Suprapubic skin (tissue), 4 donors: ENCODE data around the gene AMT. TPM values are rescaled to one million over a fixed set of nuclear protein-coding genes. Genes with fewer than 3 reads are reported as not detected.
A peak's percentile ranks its signal among the peaks of the same experiment; 100 is the strongest.

ENCODE experiments used
- DNase-seq, 2 donors: peaks; one replicate each; pipeline ENCODE4 v3.0.0-alpha.2; 2019; ENCODE audit warnings: low spot score in 2 of 2
- H3K27ac ChIP-seq: fragments of 200-600 bp; sonication (generic); one replicate; pipeline ENCODE4 v1.5.1; 2019
- H3K27me3 ChIP-seq: fragments of 200-600 bp; sonication (generic); one replicate; pipeline ENCODE4 v1.5.1; 2019
- H3K36me3 ChIP-seq: fragments of 200-600 bp; sonication (generic); one replicate; pipeline ENCODE4 v1.5.1; 2019
- H3K4me1 ChIP-seq: fragments of 200-600 bp; sonication (generic); one replicate; pipeline ENCODE4 v1.5.1; 2019
- H3K4me3 ChIP-seq: fragments of 200-600 bp; sonication (generic); one replicate; pipeline ENCODE4 v1.5.1; 2019; ENCODE audit warnings: mild to moderate bottlenecking
- H3K9me3 ChIP-seq: fragments of 200-600 bp; sonication (generic); one replicate; pipeline ENCODE4 v1.5.1; 2019
- EP300 ChIP-seq: sonication (generic); formaldehyde crosslinking; IDR thresholded peaks from one replicate; pipeline ENCODE4 v1.6.1; 2017; ENCODE audit warnings: antibody characterized with exemption
- POLR2A ChIP-seq, 2 donors: fragments of 450-650 bp; IDR thresholded peaks; one replicate each; pipeline ENCODE4 v1.6.1; 2017; ENCODE audit warnings: antibody characterized with exemption in 2 of 2, mild to moderate bottlenecking in 2 of 2, moderate library complexity in 2 of 2
- POLR2AphosphoS5 ChIP-seq, 3 donors: sonication (generic); formaldehyde crosslinking; IDR thresholded peaks; one replicate each; pipeline ENCODE4 v1.6.1; 2017; ENCODE audit warnings: antibody characterized with exemption in 3 of 3
- WGBS: methylation state at CpG from one replicate; pipeline ENCODE4 v1.1.5; 2018; 5-methylcytosine and 5-hydroxymethylcytosine counted together
- total RNA-seq, 4 donors: library from RNA; depleted of rRNA; stranded (reverse); fragments of >200 nt; gene quantifications; one replicate each; pipeline ENCODE4 v1.1.0, GENCODE V29; 2016
- TF ChIP-seq, protein P1 (sequence below), 2 donors: fragments of 200-600 bp in 1 of 2; fragments of 450-650 bp in 1 of 2; sonication (generic) in 1 of 2; IDR thresholded peaks; one replicate each; pipeline ENCODE4 v1.5.1; 2016 to 2019; ENCODE audit warnings: antibody characterized with exemption in 2 of 2, mild to moderate bottlenecking in 1 of 2, moderate library complexity in 1 of 2

The AMT gene
- total RNA-seq, 4 donors from 2014 or later = 2.2 to 17.3 (median 5.0) TPM

DNA sequence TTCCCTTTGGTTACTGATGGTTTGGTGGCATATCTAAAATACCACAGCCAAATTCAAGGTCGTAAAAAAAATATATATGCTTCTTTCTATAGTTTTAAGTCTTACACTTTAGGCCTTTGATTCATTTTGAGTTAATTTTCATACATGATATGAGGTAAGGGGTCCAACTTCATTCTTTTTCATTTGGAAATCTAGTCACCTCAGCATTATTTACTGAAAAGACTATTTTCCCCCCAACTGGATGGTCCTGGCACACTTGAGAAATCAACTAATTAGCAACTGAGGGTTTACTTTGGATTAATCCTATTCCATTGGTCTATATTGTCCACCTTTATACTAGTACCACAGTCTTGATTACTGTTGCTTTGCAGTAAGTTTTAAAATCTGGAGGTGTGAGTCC, 36.7 kb downstream of the AMT start:
- Histone ChIP-seq H3K9me3 (no peaks in the 10 kb centered on the region), H3K4me3 (no peak overlapping the region), H3K27ac (no peak overlapping the region), H3K4me1 (peaks cover 49% of the 10 kb centered on the region), H3K27me3 (no peaks in the 10 kb centered on the region), H3K36me3 (no peaks in the 10 kb centered on the region)
- 93% methylated on average over 1 of the region's 1 CpG for WGBS
- TF ChIP-seq, protein P1, sequence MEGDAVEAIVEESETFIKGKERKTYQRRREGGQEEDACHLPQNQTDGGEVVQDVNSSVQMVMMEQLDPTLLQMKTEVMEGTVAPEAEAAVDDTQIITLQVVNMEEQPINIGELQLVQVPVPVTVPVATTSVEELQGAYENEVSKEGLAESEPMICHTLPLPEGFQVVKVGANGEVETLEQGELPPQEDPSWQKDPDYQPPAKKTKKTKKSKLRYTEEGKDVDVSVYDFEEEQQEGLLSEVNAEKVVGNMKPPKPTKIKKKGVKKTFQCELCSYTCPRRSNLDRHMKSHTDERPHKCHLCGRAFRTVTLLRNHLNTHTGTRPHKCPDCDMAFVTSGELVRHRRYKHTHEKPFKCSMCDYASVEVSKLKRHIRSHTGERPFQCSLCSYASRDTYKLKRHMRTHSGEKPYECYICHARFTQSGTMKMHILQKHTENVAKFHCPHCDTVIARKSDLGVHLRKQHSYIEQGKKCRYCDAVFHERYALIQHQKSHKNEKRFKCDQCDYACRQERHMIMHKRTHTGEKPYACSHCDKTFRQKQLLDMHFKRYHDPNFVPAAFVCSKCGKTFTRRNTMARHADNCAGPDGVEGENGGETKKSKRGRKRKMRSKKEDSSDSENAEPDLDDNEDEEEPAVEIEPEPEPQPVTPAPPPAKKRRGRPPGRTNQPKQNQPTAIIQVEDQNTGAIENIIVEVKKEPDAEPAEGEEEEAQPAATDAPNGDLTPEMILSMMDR (IDR thresholded peaks at IDR 0.05) = no peak
- TF ChIP-seq EP300 (no peak), POLR2A (IDR thresholded peaks at IDR 0.05) (no peak), POLR2AphosphoS5 (IDR thresholded peaks at IDR 0.05) (no peak)
- DNase-seq = no peak

DNA sequence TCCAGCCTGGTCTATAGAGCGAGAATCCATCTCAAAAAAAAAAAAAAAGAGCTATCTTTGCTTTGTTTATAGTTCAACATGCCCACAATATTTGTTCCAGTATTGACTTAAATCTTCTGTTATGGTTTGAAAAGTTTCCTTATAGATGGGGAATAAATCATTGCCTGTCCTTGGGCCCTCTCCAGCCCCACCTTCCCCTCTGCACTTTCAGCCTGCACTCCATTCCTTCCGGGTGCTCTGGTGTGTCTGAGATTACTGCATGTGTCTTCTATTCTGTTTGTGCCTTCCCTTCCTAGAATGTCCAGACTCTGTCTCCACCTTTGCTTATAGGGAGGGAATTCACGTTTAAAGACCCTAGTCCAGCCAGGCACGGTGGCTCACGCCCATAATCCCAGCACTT, 38.9 kb downstream of the AMT start:
- peaks cover 45% of the 10 kb centered on the region for H3K4me1 ChIP-seq

DNA sequence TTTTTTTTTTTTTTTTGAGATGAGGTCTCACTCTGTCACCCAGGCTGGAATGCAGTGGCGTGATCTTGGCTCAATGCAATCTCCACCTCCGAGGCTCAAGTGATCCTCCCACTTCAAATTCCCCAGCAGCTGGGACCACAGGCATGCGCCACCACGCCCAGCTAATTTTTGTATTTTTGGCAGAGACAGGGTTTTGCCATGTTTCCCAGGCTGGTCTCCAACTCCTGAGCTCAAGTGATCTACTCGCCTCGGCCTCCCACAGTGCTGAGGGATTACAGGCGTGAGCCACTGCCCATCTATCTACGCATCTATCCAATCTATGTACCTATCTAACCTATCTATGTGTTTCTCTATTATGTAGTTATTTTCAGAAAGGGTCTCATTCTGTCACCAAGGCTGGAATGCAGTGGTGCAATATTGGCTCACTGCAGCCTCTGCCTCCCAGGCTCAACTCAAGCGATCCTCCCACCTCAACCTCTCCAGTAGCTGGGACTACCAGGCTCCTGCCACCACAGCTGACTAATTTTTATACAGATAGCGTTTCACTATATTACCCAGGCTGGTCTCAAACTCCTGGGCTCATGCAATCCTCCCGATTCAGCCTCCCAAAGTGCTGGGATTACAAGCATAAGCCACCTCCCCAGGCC, 43.9 kb downstream of the AMT start:
- Histone ChIP-seq H3K4me3 (no peak overlapping the region), H3K27me3 (no peaks in the 10 kb centered on the region), H3K4me1 (peaks cover 24% of the 10 kb centered on the region), H3K36me3 (peaks cover 19% of the 10 kb centered on the region), H3K27ac (peak overlapping the region; percentile 22), H3K9me3 (no peaks in the 10 kb centered on the region)
- WGBS = 48% methylated on average over 11 of the region's 11 CpGs
- TF ChIP-seq EP300 (no peak), POLR2AphosphoS5 (IDR thresholded peaks at IDR 0.05) (peak in 1 of 3 donors; percentile 12), POLR2A (IDR thresholded peaks at IDR 0.05) (no peak)
- TF ChIP-seq, protein P1 (IDR thresholded peaks at IDR 0.05) = no peak
- peak in 1 of 2 donors; percentile 69 for DNase-seq

More for the DNA sequence above, 38.9 kb downstream of the AMT start:
- no peak for DNase-seq
- 49% methylated on average over 5 of the region's 5 CpGs for WGBS
- H3K36me3 ChIP-seq = no peaks in the 10 kb centered on the region
- no peak overlapping the region for H3K4me3 ChIP-seq
- no peaks in the 10 kb centered on the region for H3K9me3 ChIP-seq
- no peak overlapping the region for H3K27ac ChIP-seq
- TF ChIP-seq POLR2AphosphoS5 (IDR thresholded peaks at IDR 0.05) = no peak
- no peaks in the 10 kb centered on the region for H3K27me3 ChIP-seq

DNA sequence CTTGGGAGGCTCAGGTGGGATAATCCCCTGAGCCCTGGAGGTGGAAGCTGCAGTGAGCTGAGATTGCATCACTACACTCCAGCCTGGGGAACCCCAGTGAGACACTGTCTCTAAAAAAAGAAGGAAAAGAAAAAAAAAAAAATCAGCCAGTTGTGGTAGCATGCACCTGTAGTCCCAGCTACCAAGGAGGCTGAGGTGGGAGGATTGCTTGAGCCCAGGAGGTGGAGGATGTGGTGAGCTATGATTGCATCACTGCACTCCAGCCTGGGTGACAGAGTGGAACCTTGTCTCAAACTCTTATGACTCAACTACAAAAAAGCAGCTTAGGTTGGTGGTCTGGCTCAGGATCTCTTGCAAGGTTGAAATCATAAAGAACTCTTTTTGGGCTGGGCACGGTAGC, 44.8 kb downstream of the AMT start:
- Histone ChIP-seq H3K27ac (peak overlapping the region; percentile 8), H3K4me1 (peaks cover 24% of the 10 kb centered on the region)
- no peak for TF ChIP-seq EP300
- no peak for TF ChIP-seq POLR2AphosphoS5 (IDR thresholded peaks at IDR 0.05)
- TF ChIP-seq, protein P1 (IDR thresholded peaks at IDR 0.05) = no peak
- no peak for TF ChIP-seq POLR2A (IDR thresholded peaks at IDR 0.05)

DNA sequence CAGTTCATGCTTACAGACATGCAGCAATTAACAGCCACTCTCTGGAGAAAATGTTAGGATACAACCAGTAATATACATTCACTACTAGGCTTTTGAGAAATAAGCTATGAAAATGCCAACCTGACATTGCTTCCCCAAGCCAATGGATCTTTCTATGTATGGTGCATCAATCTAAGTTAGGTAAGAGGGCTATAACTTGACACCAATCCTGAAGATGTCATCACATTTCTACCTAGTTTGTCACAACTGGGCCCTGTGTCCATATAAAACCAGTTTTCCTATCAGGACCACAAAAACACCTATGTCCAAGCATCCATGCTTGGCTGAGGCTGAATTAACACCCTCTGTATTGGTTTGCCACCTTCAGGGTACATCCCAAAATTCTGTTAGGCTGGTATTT, 50.3 kb downstream of the AMT start:
- Histone ChIP-seq H3K4me3 (no peak overlapping the region), H3K27ac (no peak overlapping the region), H3K4me1 (peaks cover under 1% of the 10 kb centered on the region), H3K36me3 (peaks cover 79% of the 10 kb centered on the region), H3K27me3 (no peaks in the 10 kb centered on the region), H3K9me3 (no peaks in the 10 kb centered on the region)
- TF ChIP-seq POLR2A (IDR thresholded peaks at IDR 0.05) (no peak), POLR2AphosphoS5 (IDR thresholded peaks at IDR 0.05) (no peak), EP300 (no peak)
- TF ChIP-seq, protein P1 (IDR thresholded peaks at IDR 0.05) = no peak
- DNase-seq = no peak

More for the DNA sequence above, 44.8 kb downstream of the AMT start:
- Histone ChIP-seq H3K36me3 (peaks cover 26% of the 10 kb centered on the region), H3K9me3 (no peaks in the 10 kb centered on the region), H3K4me3 (no peak overlapping the region), H3K27me3 (no peaks in the 10 kb centered on the region)
- DNase-seq = no peak
- WGBS = 63% methylated on average over 1 of the region's 1 CpG
